ENCODE results near the gene INPP1.
"Not testable (repeated sequence)": the region's sequence is repeated elsewhere in the genome, so short reads cannot be mapped to it uniquely, and the experiment has no call there.

The INPP1 gene

GRCh38 chr2:190353537-190353899, 10.1 kb downstream of the INPP1 start:
- DNase-seq (ENCODE audit: low read depth), result no peak
- no peak for TF ChIP-seq CTCF (conservative IDR thresholded peaks at IDR 0.05; ENCODE audit: low read depth, low read length)

GRCh38 chr2:190354003-190354690, 10.8 kb downstream of the INPP1 start:
- DNase-seq (ENCODE audit: low read depth), result no peak
- no peak overlapping the region for H3K4me3 ChIP-seq (ENCODE audit: low read depth, low read length)
- TF ChIP-seq CTCF (conservative IDR thresholded peaks at IDR 0.05; ENCODE audit: low read depth, low read length), result no peak

More at GRCh38 chr2:190353537-190353899, 10.1 kb downstream of the INPP1 start:
- H3K4me3 ChIP-seq (ENCODE audit: low read depth, low read length), result no peak overlapping the region

GRCh38 chr2:190355968-190356644, 12.7 kb downstream of the INPP1 start:
- TF ChIP-seq CTCF (conservative IDR thresholded peaks at IDR 0.05; ENCODE audit: low read depth, low read length), result no peak
- DNase-seq (ENCODE audit: low read depth), result no peak
- H3K4me3 ChIP-seq (ENCODE audit: low read depth, low read length), result no peak overlapping the region

- no peak overlapping the region for H3K4me3 ChIP-seq (ENCODE audit: low read depth, low read length)
- no peak for TF ChIP-seq CTCF (conservative IDR thresholded peaks at IDR 0.05; ENCODE audit: low read depth, low read length)
- no peak for DNase-seq (ENCODE audit: low read depth)
Observed at GRCh38 chr2:190357600-190357999, 14.2 kb downstream of the INPP1 start.

- DNase-seq (ENCODE audit: low read depth); H3K4me3 ChIP-seq (ENCODE audit: low read depth, low read length): not testable (repeated sequence)
Observed at GRCh38 chr2:190358655-190359448, 15.5 kb downstream of the INPP1 start.

GRCh38 chr2:190360561-190360960, 17.2 kb downstream of the INPP1 start:
- DNase-seq (ENCODE audit: low read depth), result no peak
- no peak for TF ChIP-seq CTCF (conservative IDR thresholded peaks at IDR 0.05; ENCODE audit: low read depth, low read length)
- no peak overlapping the region for H3K4me3 ChIP-seq (ENCODE audit: low read depth, low read length)

GRCh38 chr2:190360965-190361364, 17.6 kb downstream of the INPP1 start:
- no peak overlapping the region for H3K4me3 ChIP-seq (ENCODE audit: low read depth, low read length)
- no peak for DNase-seq (ENCODE audit: low read depth)
- TF ChIP-seq CTCF (conservative IDR thresholded peaks at IDR 0.05; ENCODE audit: low read depth, low read length), result no peak
